HL-60/S4 treated with phorbol 12-myristate 13-acetate at 8.2 ng/mL for 4 days and 3 days (cell line): ENCODE measurements around the gene DEFB113.
"Not testable (repeated sequence)": the region's sequence is repeated elsewhere in the genome, so short reads cannot be mapped to it uniquely, and the experiment has no call there.

ENCODE experiments used
- in situ Hi-C: fragments of 300-500 bp; cut with MboI; formaldehyde crosslinking; loops from 2 replicates; pipeline ENCODE4 v1.15.0; 2022; ENCODE audit warnings: low sequenced_read_pairs

Gene DEFB113

GRCh38 chr6:49969605-49970004, at the start of gene DEFB113:
TSS of gene DEFB113 (minus strand) at chr6:49969625. CDS start at chr6:49969625, 0 bp downstream.
- in situ Hi-C loops: no loop called here

GRCh38 chr6:50007819-50008218, 38.4 kb upstream of the DEFB113 start:
- in situ Hi-C loops: no loop called here

GRCh38 chr6:50003139-50003538, 33.7 kb upstream of the DEFB113 start:
- in situ Hi-C loops: no loop called here

GRCh38 chr6:49995278-49995677, 25.9 kb upstream of the DEFB113 start:
- in situ Hi-C loops: no loop called here

GRCh38 chr6:49988900-49989299, 19.5 kb upstream of the DEFB113 start:
- in situ Hi-C loops: no loop called here

GRCh38 chr6:49987749-49988148, 18.3 kb upstream of the DEFB113 start:
- in situ Hi-C loops: no loop called here

- in situ Hi-C loops: no loop called here
Observed at GRCh38 chr6:49986551-49986950, 17.1 kb upstream of the DEFB113 start.

GRCh38 chr6:49982046-49982445, 12.6 kb upstream of the DEFB113 start:
- in situ Hi-C loops: no loop called here

- in situ Hi-C loops: no loop called here
Observed at GRCh38 chr6:49980898-49981297, 11.5 kb upstream of the DEFB113 start.

GRCh38 chr6:49979584-49979983, 10.2 kb upstream of the DEFB113 start:
- in situ Hi-C loops: no loop called here

GRCh38 chr6:49978332-49979226, 9.2 kb upstream of the DEFB113 start:
- in situ Hi-C loops: no loop called here

- in situ Hi-C loops: no loop called here
Observed at GRCh38 chr6:49966823-49967222, 2.6 kb downstream of the DEFB113 start.

- in situ Hi-C loops: no loop called here
Observed at GRCh38 chr6:49966334-49966733, 3.1 kb downstream of the DEFB113 start.

GRCh38 chr6:49964064-49964463, 5.4 kb downstream of the DEFB113 start, which contains the start of gene DEFB114:
TSS of gene DEFB114 (minus strand) at chr6:49964164. CDS start at chr6:49964105, 59 bp downstream.
- in situ Hi-C loops: no loop called here

- in situ Hi-C loops: no loop called here
Observed at GRCh38 chr6:49958180-49958579, 11.2 kb downstream of the DEFB113 start.

GRCh38 chr6:49955847-49956246, 13.6 kb downstream of the DEFB113 start:
- in situ Hi-C loops: no loop called here

- in situ Hi-C loops: no loop called here
Observed at GRCh38 chr6:49951926-49952325, 17.5 kb downstream of the DEFB113 start.

GRCh38 chr6:49950415-49950751, 19.0 kb downstream of the DEFB113 start:
- in situ Hi-C loops: no loop called here

GRCh38 chr6:49949062-49949461, 20.4 kb downstream of the DEFB113 start:
- in situ Hi-C loops: no loop called here

GRCh38 chr6:49946835-49947234, 22.6 kb downstream of the DEFB113 start:
- in situ Hi-C loops: no loop called here

- in situ Hi-C loops: not testable (repeated sequence)
Observed at GRCh38 chr6:49944068-49944467, 25.4 kb downstream of the DEFB113 start.

- in situ Hi-C loops: no loop called here
Observed at GRCh38 chr6:49939993-49940498, 29.4 kb downstream of the DEFB113 start.
